ENCODE measurements around the gene ZNF805.
A peak's percentile ranks its signal among the peaks of the same experiment; 100 is the strongest.

DNA sequence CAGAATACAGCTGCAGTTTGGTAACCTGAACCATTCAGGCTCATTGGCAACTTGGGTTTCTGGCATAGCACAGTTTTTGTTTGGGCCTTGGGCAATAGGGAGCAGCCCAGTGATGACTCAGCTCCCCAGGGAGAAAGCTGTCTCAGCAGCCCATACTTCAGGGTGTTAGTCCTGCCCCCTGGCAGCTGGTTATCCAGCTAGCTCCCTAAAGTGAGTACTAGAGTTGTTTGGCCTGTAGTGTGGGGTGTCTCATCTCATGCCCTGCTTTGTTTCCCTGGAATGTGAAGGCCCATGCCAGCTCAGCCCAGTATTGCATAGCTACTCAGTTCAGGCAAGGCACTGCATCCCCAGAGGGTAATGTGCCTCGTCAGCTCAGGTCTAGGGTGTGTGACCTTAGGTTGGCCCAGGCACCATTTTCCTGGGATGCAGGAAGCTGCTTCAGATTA is 61.6 kb downstream of the ZNF805 start:
- 0 out of 2 replicates have a peak, but pooled peaks have one; percentile 11 for TF ChIP-seq CTCF (conservative IDR thresholded peaks at IDR 0.05; ENCODE audit: low read depth, low read length)
- no peak for TF ChIP-seq CHD1 (IDR thresholded peaks at IDR 0.05; ENCODE audit: low read depth, low read length)
- peak; percentile 42; the same call in 1 of the 2 replicates for TF ChIP-seq MXI1 (IDR thresholded peaks at IDR 0.05; ENCODE audit: borderline replicate concordance, low read depth, low read length)
- TF ChIP-seq NFE2L2 (IDR thresholded peaks at IDR 0.05; ENCODE audit: low read depth, low read length): peak; percentile 64; the same call in 1 of the 2 replicates
- TF ChIP-seq RFX5 (IDR thresholded peaks at IDR 0.05; ENCODE audit: low read depth, low read length): no peak
- no peak for TF ChIP-seq POLR2A (IDR thresholded peaks at IDR 0.05; ENCODE audit: low read depth, low read length)
- no peak for TF ChIP-seq SMC3 (IDR thresholded peaks at IDR 0.05; ENCODE audit: low read depth, low read length)
- peak; percentile 79 for TF ChIP-seq MAFK (IDR thresholded peaks at IDR 0.05; ENCODE audit: low read depth, low read length)
- peak; percentile 97 for TF ChIP-seq CEBPB (IDR thresholded peaks at IDR 0.05; ENCODE audit: low read depth, low read length)
- TF ChIP-seq ELK1 (IDR thresholded peaks at IDR 0.05; ENCODE audit: borderline replicate concordance, low read depth, low read length): no peak
- no peak for TF ChIP-seq USF2 (IDR thresholded peaks at IDR 0.05; ENCODE audit: low read depth, low read length)
- TF ChIP-seq RCOR1 (IDR thresholded peaks at IDR 0.05; ENCODE audit: insufficient replicate concordance, low read length): peak; percentile 66
